GM19372 (cell line): Measurements from ENCODE around the gene DTYMK.

ENCODE experiments used
- ATAC-seq: cut with Tn5 transposase; IDR thresholded peaks from one replicate; pipeline ENCODE4 v1.9.1; 2021; ENCODE audit warnings: mild to moderate bottlenecking, low read depth, moderate library complexity; ENCODE audit not compliant: unreplicated experiment

DTYMK gene

GRCh38 chr2:241629762-241630435, 56.7 kb downstream of the DTYMK start:
- no peak for ATAC-seq

DNA sequence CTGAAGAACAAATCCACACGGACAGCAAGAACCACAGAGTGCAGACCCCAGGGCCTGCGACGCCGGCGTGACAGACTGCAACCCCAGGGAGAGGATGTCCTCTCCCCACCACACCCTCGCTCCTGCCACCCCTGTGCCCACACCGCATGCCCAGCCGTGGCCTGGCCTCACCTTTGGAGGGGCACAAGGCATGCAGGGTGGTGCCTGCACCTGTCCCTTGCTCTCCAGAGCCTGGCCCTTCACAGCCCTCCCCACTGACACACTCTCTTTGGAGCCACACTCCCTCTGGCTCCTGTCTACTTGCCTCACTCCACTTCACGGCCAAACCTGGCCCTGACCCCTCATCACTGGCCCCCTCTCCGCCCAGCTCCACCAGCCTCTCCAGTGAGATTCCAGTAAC, 58.9 kb downstream of the DTYMK start:
- no peak for ATAC-seq
